GM12878 (cell line): ENCODE measurements around the gene PFN3. TPM values are rescaled to one million over a fixed set of nuclear protein-coding genes. Genes with fewer than 3 reads are reported as not detected.

ENCODE experiments used
- BCLAF1 ChIP-seq: fragments of 450-650 bp; IDR thresholded peaks from 2 replicates; pipeline ENCODE4 v1.6.1; 2017; ENCODE audit warnings: antibody characterized with exemption, mild to moderate bottlenecking, moderate library complexity
- CREB1 ChIP-seq: IDR thresholded peaks from 2 replicates; pipeline ENCODE4 v1.6.1; 2012; ENCODE audit warnings: low read depth, mild to moderate bottlenecking, inconsistent platforms
- NKRF ChIP-seq: fragments of 450-650 bp; conservative IDR thresholded peaks from 2 replicates; pipeline ENCODE4 v1.6.1; 2017; ENCODE audit warnings: mild to moderate bottlenecking, moderate library complexity
- RFX5 ChIP-seq: IDR thresholded peaks from 2 replicates; pipeline ENCODE4 v1.6.1; 2011; ENCODE audit warnings: low read depth, low read length, improper control_type of control experiment
- ZNF217 ChIP-seq: fragments of 450-650 bp; IDR thresholded peaks from 2 replicates; pipeline ENCODE4 v1.6.1; 2017; ENCODE audit warnings: antibody characterized with exemption, mild to moderate bottlenecking
- ZNF592 ChIP-seq: fragments of 450-650 bp; IDR thresholded peaks from 2 replicates; pipeline ENCODE4 v1.6.1; 2017; ENCODE audit warnings: mild to moderate bottlenecking, moderate library complexity
- polyA plus RNA-seq, 11 experiments: library from polyadenylated mRNA; depleted of rRNA in 4 of 11; unstranded in 6 of 11; stranded (reverse) in 5 of 11; fragments of >200 nt; fragmentation: Nextera tagmentation in 4 of 11; fragmentation: Illumina TruSeq in 1 of 11; extraction: Ambion mirVana in 4 of 11; extraction: Trizol in 1 of 11; gene quantifications; 1 replicate in 1 of 11; 2 replicates in 10 of 11; pipeline versions ENCODE4 v1.2.1 to v1.2.3, GENCODE V29; 2011 to 2016; ENCODE audit warnings: inconsistent platforms in 2 of 11, missing spikeins in 2 of 11, low read depth in 1 of 11
- total RNA-seq, 4 experiments: library from RNA; depleted of rRNA in 3 of 4; stranded (reverse); fragments of >200 nt in 3 of 4; fragmentation: Illumina TruSeq in 1 of 4; extraction: Trizol in 1 of 4; gene quantifications; 2 replicates each; pipeline versions ENCODE4 v1.2.1 to v1.2.3, GENCODE V29; 2013 to 2021
- TF ChIP-seq, protein P1 (sequence below): fragments of 450-650 bp; IDR thresholded peaks from 2 replicates; pipeline ENCODE4 v1.6.1; 2018; ENCODE audit warnings: borderline replicate concordance, mild to moderate bottlenecking; ENCODE audit not compliant: partially characterized antibody

PFN3 gene
- total and polyA plus RNA-seq, 10 of the 15 experiments (the other 5 are each of a cell fraction or from before 2014, with no cell fraction given): not detected

GRCh38 chr5:177362610-177363507, 37.6 kb downstream of the PFN3 start (continued):
- no peak; the same call in 1 of the 2 replicates for TF ChIP-seq NKRF
- no peak for TF ChIP-seq CREB1
- TF ChIP-seq, protein P1, sequence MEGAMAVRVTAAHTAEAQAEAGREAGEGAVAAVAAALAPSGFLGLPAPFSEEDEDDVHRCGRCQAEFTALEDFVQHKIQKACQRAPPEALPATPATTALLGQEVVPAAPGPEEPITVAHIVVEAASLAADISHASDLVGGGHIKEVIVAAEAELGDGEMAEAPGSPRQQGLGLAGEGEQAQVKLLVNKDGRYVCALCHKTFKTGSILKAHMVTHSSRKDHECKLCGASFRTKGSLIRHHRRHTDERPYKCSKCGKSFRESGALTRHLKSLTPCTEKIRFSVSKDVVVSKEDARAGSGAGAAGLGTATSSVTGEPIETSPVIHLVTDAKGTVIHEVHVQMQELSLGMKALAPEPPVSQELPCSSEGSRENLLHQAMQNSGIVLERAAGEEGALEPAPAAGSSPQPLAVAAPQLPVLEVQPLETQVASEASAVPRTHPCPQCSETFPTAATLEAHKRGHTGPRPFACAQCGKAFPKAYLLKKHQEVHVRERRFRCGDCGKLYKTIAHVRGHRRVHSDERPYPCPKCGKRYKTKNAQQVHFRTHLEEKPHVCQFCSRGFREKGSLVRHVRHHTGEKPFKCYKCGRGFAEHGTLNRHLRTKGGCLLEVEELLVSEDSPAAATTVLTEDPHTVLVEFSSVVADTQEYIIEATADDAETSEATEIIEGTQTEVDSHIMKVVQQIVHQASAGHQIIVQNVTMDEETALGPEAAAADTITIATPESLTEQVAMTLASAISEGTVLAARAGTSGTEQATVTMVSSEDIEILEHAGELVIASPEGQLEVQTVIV: no peak
- TF ChIP-seq RFX5: no peak
- TF ChIP-seq ZNF217: no peak
- no peak for TF ChIP-seq ZNF592
- no peak for TF ChIP-seq BCLAF1
